ENCODE results near the gene TEX51.

DNA sequence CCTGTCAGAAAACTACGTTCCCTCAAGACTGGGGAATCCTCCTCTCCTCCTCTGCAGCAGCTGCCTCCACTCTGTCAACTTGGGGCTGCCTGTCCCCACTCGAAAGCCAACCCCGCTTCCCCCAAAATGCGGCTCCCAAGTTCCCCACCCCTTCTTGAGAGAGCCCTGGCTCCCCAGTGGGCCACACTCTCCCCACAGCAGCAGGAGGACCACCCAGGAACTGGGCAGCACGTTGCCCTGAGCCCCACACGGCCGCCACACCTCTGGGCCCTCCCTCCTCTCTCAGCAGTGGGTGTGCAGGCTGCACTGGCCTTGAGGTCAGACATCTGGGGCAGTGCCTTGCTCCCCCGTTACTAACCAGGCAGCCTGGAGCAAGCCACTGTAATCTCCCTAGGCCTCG is 9.6 kb upstream of the TEX51 start:
- TF ChIP-seq, protein P1, sequence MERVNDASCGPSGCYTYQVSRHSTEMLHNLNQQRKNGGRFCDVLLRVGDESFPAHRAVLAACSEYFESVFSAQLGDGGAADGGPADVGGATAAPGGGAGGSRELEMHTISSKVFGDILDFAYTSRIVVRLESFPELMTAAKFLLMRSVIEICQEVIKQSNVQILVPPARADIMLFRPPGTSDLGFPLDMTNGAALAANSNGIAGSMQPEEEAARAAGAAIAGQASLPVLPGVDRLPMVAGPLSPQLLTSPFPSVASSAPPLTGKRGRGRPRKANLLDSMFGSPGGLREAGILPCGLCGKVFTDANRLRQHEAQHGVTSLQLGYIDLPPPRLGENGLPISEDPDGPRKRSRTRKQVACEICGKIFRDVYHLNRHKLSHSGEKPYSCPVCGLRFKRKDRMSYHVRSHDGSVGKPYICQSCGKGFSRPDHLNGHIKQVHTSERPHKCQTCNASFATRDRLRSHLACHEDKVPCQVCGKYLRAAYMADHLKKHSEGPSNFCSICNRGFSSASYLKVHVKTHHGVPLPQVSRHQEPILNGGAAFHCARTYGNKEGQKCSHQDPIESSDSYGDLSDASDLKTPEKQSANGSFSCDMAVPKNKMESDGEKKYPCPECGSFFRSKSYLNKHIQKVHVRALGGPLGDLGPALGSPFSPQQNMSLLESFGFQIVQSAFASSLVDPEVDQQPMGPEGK (CRISPR knock-in tag; IDR thresholded peaks at IDR 0.05; ENCODE audit: borderline replicate concordance) = no peak
- TF ChIP-seq OSR1 (CRISPR knock-in tag; IDR thresholded peaks at IDR 0.05) (no peak), ZFP30 (CRISPR knock-in tag; IDR thresholded peaks at IDR 0.05) (no peak), GLIS3 (CRISPR knock-in tag; IDR thresholded peaks at IDR 0.05) (no peak)
- TF ChIP-seq, protein P2, sequence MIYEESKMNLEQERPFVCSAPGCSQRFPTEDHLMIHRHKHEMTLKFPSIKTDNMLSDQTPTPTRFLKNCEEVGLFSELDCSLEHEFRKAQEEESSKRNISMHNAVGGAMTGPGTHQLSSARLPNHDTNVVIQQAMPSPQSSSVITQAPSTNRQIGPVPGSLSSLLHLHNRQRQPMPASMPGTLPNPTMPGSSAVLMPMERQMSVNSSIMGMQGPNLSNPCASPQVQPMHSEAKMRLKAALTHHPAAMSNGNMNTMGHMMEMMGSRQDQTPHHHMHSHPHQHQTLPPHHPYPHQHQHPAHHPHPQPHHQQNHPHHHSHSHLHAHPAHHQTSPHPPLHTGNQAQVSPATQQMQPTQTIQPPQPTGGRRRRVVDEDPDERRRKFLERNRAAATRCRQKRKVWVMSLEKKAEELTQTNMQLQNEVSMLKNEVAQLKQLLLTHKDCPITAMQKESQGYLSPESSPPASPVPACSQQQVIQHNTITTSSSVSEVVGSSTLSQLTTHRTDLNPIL (CRISPR knock-in tag; IDR thresholded peaks at IDR 0.05; ENCODE audit: low read depth) = no peak
- TF ChIP-seq, protein P3, sequence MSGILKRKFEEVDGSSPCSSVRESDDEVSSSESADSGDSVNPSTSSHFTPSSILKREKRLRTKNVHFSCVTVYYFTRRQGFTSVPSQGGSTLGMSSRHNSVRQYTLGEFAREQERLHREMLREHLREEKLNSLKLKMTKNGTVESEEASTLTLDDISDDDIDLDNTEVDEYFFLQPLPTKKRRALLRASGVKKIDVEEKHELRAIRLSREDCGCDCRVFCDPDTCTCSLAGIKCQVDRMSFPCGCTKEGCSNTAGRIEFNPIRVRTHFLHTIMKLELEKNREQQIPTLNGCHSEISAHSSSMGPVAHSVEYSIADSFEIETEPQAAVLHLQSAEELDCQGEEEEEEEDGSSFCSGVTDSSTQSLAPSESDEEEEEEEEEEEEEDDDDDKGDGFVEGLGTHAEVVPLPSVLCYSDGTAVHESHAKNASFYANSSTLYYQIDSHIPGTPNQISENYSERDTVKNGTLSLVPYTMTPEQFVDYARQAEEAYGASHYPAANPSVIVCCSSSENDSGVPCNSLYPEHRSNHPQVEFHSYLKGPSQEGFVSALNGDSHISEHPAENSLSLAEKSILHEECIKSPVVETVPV (CRISPR knock-in tag; IDR thresholded peaks at IDR 0.05) = no peak
- TF ChIP-seq, protein P4, sequence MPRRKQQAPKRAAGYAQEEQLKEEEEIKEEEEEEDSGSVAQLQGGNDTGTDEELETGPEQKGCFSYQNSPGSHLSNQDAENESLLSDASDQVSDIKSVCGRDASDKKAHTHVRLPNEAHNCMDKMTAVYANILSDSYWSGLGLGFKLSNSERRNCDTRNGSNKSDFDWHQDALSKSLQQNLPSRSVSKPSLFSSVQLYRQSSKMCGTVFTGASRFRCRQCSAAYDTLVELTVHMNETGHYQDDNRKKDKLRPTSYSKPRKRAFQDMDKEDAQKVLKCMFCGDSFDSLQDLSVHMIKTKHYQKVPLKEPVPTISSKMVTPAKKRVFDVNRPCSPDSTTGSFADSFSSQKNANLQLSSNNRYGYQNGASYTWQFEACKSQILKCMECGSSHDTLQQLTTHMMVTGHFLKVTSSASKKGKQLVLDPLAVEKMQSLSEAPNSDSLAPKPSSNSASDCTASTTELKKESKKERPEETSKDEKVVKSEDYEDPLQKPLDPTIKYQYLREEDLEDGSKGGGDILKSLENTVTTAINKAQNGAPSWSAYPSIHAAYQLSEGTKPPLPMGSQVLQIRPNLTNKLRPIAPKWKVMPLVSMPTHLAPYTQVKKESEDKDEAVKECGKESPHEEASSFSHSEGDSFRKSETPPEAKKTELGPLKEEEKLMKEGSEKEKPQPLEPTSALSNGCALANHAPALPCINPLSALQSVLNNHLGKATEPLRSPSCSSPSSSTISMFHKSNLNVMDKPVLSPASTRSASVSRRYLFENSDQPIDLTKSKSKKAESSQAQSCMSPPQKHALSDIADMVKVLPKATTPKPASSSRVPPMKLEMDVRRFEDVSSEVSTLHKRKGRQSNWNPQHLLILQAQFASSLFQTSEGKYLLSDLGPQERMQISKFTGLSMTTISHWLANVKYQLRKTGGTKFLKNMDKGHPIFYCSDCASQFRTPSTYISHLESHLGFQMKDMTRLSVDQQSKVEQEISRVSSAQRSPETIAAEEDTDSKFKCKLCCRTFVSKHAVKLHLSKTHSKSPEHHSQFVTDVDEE (CRISPR knock-in tag; IDR thresholded peaks at IDR 0.05) = no peak

Data from SK-N-SH treated with all-trans-retinoic acid at 6 μM for 48 hours (cell line).